ENCODE results near the gene FOXE3. TPM values are rescaled to one million over a fixed set of nuclear protein-coding genes. Genes with fewer than 3 reads are reported as not detected.

The FOXE3 gene
- total and polyA plus RNA-seq, 7 donors = 0.15 TPM; not detected in 6

GRCh38 chr1:47418122-47418521 is 2.0 kb downstream of the FOXE3 start:
- Histone ChIP-seq H3K9me3 (no peaks in the 10 kb centered on the region), H3K4me1 (peaks cover 0 to 9% (median 3%) of the 10 kb centered on the region in 4 donors), H3K4me3 (no peak overlapping the region), H3K27ac (no peak overlapping the region), H3K27me3 (peaks cover 19 to 52% (median 30%) of the 10 kb centered on the region in 3 donors), H3K36me3 (no peaks in the 10 kb centered on the region)
- 79 to 94% methylated on average over 2 of the region's 2 CpGs for WGBS, 2 donors
- intact Hi-C loops (cut with DNase I) = no loop called here
- no peak for DNase-seq
- TF ChIP-seq EP300 (IDR thresholded peaks at IDR 0.05) (no peak), POLR2A (IDR thresholded peaks at IDR 0.05) (no peak), CTCF (IDR thresholded peaks at IDR 0.05) (no peak), POLR2AphosphoS5 (IDR thresholded peaks at IDR 0.05) (no peak)

- no peaks in the 10 kb centered on the region for H3K9me3 ChIP-seq
- H3K4me1 ChIP-seq = peaks cover 0 to 9% (median 3%) of the 10 kb centered on the region in 4 donors
- 93 to 94% methylated on average over 6 of the region's 6 CpGs for WGBS, 2 donors
- no peak overlapping the region for H3K4me3 ChIP-seq
- no peaks in the 10 kb centered on the region for H3K36me3 ChIP-seq
- no peak for TF ChIP-seq POLR2A (IDR thresholded peaks at IDR 0.05)
- no peak for TF ChIP-seq POLR2AphosphoS5 (IDR thresholded peaks at IDR 0.05)
- no peak for TF ChIP-seq EP300 (IDR thresholded peaks at IDR 0.05)
- no peak for TF ChIP-seq CTCF (IDR thresholded peaks at IDR 0.05)
- H3K27me3 ChIP-seq = peaks cover 19 to 54% (median 30%) of the 10 kb centered on the region in 3 donors
- DNase-seq = no peak
- intact Hi-C loops (cut with DNase I) = no loop called here
- no peak overlapping the region for H3K27ac ChIP-seq
Measured at GRCh38 chr1:47418681-47419325, 2.7 kb downstream of the FOXE3 start.

- intact Hi-C loops (cut with DNase I) = no loop called here
- TF ChIP-seq POLR2A (IDR thresholded peaks at IDR 0.05) (no peak), EP300 (IDR thresholded peaks at IDR 0.05) (no peak), CTCF (IDR thresholded peaks at IDR 0.05) (no peak), POLR2AphosphoS5 (IDR thresholded peaks at IDR 0.05) (no peak)
- no peaks in the 10 kb centered on the region for H3K36me3 ChIP-seq
- H3K27ac ChIP-seq = no peak overlapping the region
- H3K4me3 ChIP-seq = no peak overlapping the region
- 38 to 79% methylated on average over 4 of the region's 4 CpGs for WGBS, 2 donors
- H3K4me1 ChIP-seq = peaks cover 0 to 9% (median 3%) of the 10 kb centered on the region in 4 donors
- DNase-seq = no peak
- no peaks in the 10 kb centered on the region for H3K9me3 ChIP-seq
- peaks cover 19 to 61% (median 34%) of the 10 kb centered on the region in 3 donors for H3K27me3 ChIP-seq
Measured at GRCh38 chr1:47420547-47420946, 4.5 kb downstream of the FOXE3 start.

GRCh38 chr1:47423872-47424271 is 7.8 kb downstream of the FOXE3 start:
- WGBS, 2 donors = 33 to 46% methylated on average over 2 of the region's 2 CpGs
- Histone ChIP-seq H3K4me1 (no peaks in the 10 kb centered on the region), H3K9me3 (no peaks in the 10 kb centered on the region), H3K36me3 (no peaks in the 10 kb centered on the region), H3K4me3 (no peak overlapping the region), H3K27me3 (peaks cover 0 to 60% (median 10%) of the 10 kb centered on the region in 3 donors), H3K27ac (no peak overlapping the region)
- DNase-seq = no peak
- TF ChIP-seq CTCF (IDR thresholded peaks at IDR 0.05) (no peak), EP300 (IDR thresholded peaks at IDR 0.05) (no peak), POLR2A (IDR thresholded peaks at IDR 0.05) (no peak), POLR2AphosphoS5 (IDR thresholded peaks at IDR 0.05) (no peak)
- intact Hi-C loops (cut with DNase I) = no loop called here
